Measurements from ENCODE around the gene EYS.

DNA sequence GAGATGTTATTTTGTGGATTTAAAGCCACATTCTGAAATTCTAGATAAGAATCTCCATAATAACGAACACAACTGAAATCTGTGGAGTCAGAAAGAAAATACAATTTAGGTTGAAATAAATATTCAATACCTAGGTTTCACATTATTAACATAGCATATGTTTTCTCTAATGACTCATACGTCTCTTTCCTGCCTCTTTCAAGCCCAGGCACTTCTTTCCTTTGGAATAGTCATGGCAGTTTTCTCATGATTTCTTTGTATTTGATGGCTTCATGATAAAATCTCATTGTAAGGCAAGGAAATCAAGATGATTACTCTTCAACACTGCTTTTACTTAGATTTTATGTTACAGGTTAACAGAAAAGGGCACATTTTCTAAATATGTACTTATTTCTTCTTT is 1267.8 kb downstream of the EYS start:
- TF ChIP-seq, protein P1, sequence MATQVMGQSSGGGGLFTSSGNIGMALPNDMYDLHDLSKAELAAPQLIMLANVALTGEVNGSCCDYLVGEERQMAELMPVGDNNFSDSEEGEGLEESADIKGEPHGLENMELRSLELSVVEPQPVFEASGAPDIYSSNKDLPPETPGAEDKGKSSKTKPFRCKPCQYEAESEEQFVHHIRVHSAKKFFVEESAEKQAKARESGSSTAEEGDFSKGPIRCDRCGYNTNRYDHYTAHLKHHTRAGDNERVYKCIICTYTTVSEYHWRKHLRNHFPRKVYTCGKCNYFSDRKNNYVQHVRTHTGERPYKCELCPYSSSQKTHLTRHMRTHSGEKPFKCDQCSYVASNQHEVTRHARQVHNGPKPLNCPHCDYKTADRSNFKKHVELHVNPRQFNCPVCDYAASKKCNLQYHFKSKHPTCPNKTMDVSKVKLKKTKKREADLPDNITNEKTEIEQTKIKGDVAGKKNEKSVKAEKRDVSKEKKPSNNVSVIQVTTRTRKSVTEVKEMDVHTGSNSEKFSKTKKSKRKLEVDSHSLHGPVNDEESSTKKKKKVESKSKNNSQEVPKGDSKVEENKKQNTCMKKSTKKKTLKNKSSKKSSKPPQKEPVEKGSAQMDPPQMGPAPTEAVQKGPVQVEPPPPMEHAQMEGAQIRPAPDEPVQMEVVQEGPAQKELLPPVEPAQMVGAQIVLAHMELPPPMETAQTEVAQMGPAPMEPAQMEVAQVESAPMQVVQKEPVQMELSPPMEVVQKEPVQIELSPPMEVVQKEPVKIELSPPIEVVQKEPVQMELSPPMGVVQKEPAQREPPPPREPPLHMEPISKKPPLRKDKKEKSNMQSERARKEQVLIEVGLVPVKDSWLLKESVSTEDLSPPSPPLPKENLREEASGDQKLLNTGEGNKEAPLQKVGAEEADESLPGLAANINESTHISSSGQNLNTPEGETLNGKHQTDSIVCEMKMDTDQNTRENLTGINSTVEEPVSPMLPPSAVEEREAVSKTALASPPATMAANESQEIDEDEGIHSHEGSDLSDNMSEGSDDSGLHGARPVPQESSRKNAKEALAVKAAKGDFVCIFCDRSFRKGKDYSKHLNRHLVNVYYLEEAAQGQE (IDR thresholded peaks at IDR 0.05; ENCODE audit: insufficient read depth in 1 of 2, low read depth in 2 of 2, low read length in 2 of 2): no peak
- TF ChIP-seq FOXP2 (optimal IDR thresholded peaks at IDR 0.05; ENCODE audit: borderline replicate concordance, extremely low read depth, extremely low read length, insufficient read depth): no peak
- no peak for TF ChIP-seq POLR2AphosphoS5 (IDR thresholded peaks at IDR 0.05; ENCODE audit: low read depth, low read length)
